ENCODE measurements around the gene STOML3.

STOML3 gene

DNA sequence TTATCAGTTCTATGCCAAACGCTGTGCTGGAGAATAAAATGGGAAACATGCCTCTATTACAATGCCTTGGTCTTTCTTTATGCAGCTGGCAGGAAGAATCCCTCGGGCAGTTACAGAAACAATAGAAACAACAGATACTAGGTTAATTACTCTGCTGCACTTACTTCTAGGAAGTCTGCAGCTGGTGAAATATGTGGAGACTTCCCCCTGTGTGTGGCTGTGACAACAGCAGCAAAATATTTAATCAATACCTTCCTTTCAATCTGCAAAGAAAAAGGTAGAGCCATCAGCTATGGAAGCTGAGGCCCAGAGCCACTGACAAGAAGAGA is 9.9 kb downstream of the STOML3 start:
- Histone ChIP-seq H3K4me1 (ENCODE audit: insufficient read depth, low read length) (peaks cover 14% of the 10 kb centered on the region; the same call in 1 of the 2 replicates), H3K27ac (ENCODE audit: low read length) (no peak overlapping the region), H3K27me3 (ENCODE audit: insufficient read depth, low read length) (no peaks in the 10 kb centered on the region), H3K4me3 (ENCODE audit: low read length) (no peak overlapping the region), H3K9ac (ENCODE audit: low read depth, low read length) (no peak overlapping the region), H3K9me3 (ENCODE audit: insufficient read depth, low read depth, low read length) (no peaks in the 10 kb centered on the region), H3K36me3 (ENCODE audit: insufficient read depth, low read depth, low read length) (no peaks in the 10 kb centered on the region)

DNA sequence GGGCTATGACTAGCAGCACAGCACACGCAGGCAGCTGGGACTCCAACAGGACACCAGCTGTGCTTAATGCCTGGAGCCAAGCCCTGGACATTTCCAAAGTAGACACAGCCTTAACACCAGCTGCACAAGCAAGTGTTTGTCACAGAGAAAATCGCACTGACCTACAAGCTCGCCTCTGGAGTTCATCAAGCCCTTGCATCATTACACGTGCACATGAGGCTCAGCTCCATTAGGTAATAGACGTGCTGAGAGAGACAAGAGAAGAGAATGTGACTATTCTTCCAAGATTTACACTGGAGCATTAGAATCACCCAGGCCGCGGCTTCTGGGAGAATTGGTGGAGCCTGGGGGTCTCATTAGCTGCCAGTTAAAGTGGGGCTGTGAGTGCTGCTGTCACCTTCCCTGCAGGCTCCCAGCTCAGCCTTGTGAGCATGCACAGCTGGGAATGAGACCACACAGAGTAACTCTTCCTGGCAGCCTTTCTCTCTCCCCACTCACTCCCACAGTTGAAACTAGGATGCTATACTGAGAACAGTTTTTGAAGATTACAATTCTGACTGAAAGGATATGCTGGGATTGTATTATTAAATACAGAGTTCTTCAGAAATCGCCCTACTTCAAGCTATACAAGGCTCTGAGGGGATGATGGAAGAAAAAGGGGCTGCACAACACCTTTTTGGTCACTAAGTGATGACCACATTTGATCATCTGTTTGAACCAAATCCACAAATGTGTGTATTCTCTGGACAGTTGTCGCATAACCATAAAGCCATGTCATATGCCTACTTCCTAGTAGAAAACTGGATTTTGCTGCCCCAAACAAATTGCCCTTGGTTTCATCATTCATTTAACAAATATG is 10.5 kb downstream of the STOML3 start:
- Histone ChIP-seq H3K4me1 (ENCODE audit: insufficient read depth, low read length) (peaks cover 14% of the 10 kb centered on the region; the same call in 1 of the 2 replicates), H3K9me3 (ENCODE audit: insufficient read depth, low read depth, low read length) (no peaks in the 10 kb centered on the region), H3K27ac (ENCODE audit: low read length) (no peak overlapping the region), H3K4me3 (ENCODE audit: low read length) (no peak overlapping the region), H3K36me3 (ENCODE audit: insufficient read depth, low read depth, low read length) (no peaks in the 10 kb centered on the region), H3K27me3 (ENCODE audit: insufficient read depth, low read length) (no peaks in the 10 kb centered on the region), H3K9ac (ENCODE audit: low read depth, low read length) (no peak overlapping the region)

DNA sequence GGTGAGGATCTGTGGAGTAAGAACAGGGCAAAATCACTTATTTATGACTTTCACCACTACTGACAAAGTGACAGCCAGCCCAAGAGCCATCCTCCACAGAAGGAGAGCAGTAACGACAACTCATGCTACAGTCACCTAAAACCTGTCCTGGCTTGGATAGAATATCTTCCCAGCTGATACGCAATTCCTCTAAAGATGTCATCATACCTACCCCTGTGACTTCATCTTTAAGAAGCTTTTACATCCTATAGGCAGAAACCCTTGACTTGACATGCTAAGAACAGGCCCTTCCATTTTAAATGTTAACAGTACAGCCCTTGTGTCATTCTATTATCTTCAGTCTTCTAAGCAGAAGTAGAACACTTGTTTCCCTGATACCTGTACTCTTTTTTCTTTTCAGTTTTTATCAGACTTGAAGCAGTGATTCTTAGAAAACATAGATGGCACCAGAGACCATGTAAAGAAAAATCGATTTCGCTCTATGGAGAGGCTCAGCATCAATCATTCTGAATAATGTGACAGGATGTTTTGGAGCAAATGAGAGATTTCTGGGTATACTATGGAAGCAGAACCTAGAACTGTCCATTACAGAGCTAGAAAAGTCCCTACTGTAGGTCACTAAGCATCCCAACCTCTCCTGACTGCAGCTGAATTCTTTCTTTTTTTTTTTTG is 20.1 kb downstream of the STOML3 start:
- H3K27ac ChIP-seq (ENCODE audit: low read length) = no peak overlapping the region
- no peaks in the 10 kb centered on the region for H3K27me3 ChIP-seq (ENCODE audit: insufficient read depth, low read length)
- no peak overlapping the region for H3K9ac ChIP-seq (ENCODE audit: low read depth, low read length)
- H3K4me1 ChIP-seq (ENCODE audit: insufficient read depth, low read length) = peaks cover 16% of the 10 kb centered on the region
- H3K36me3 ChIP-seq (ENCODE audit: insufficient read depth, low read depth, low read length) = no peaks in the 10 kb centered on the region
- no peak overlapping the region for H3K4me3 ChIP-seq (ENCODE audit: low read length)
- H3K9me3 ChIP-seq (ENCODE audit: insufficient read depth, low read depth, low read length) = no peaks in the 10 kb centered on the region

DNA sequence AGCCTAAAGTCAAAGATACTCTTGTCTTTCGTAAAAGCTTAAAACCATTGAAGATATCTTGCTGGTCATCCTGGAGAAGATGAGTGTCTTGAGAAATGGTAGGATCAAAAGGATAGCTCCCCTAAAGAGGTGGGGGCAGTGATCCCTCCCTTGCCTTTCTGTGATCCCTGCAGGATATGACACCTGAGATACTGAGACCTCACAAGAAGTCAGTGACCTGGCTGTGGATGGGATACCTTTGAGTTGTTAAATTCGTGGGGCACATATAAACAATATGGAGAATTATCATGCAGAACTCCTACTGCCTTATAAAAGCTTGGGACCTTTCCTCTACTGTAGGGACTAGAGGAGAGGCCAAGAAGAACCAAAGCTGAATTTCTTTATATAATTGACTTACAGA is 21.4 kb downstream of the STOML3 start:
- H3K27me3 ChIP-seq (ENCODE audit: insufficient read depth, low read length) = no peaks in the 10 kb centered on the region
- H3K36me3 ChIP-seq (ENCODE audit: insufficient read depth, low read depth, low read length) = no peaks in the 10 kb centered on the region
- no peak overlapping the region for H3K9ac ChIP-seq (ENCODE audit: low read depth, low read length)

DNA sequence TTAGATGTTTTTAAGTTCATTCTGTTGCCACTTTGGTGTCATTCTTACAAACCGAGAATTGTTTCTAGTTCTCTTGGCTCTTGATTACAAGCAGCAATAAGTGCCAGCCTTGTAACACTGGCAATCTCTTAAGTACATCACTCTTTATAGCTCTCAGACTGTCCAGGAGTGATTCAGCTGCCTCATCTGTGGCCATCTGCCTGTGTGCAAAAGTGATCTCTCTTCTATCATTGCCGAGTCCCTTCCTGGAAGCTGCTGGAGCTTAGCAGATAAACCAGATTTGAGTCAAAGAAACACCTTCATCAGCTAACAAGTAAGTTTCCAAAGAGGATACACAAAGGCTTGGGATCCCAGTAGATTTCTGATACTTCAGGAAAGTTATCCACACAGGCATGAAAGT is 23.2 kb downstream of the STOML3 start:
- Histone ChIP-seq H3K27ac (ENCODE audit: low read length) (no peak overlapping the region), H3K4me3 (ENCODE audit: low read length) (no peak overlapping the region), H3K9me3 (ENCODE audit: insufficient read depth, low read depth, low read length) (no peaks in the 10 kb centered on the region), H3K4me1 (ENCODE audit: insufficient read depth, low read length) (peaks cover 16% of the 10 kb centered on the region), H3K9ac (ENCODE audit: low read depth, low read length) (no peak overlapping the region), H3K27me3 (ENCODE audit: insufficient read depth, low read length) (no peaks in the 10 kb centered on the region), H3K36me3 (ENCODE audit: insufficient read depth, low read depth, low read length) (no peaks in the 10 kb centered on the region)

More for the DNA sequence above, 21.4 kb downstream of the STOML3 start:
- Histone ChIP-seq H3K27ac (ENCODE audit: low read length) (no peak overlapping the region), H3K4me1 (ENCODE audit: insufficient read depth, low read length) (peaks cover 16% of the 10 kb centered on the region), H3K9me3 (ENCODE audit: insufficient read depth, low read depth, low read length) (no peaks in the 10 kb centered on the region), H3K4me3 (ENCODE audit: low read length) (peak overlapping the region; percentile 28; the same call in 1 of the 2 replicates)

- H3K27ac ChIP-seq (ENCODE audit: low read length) = no peak overlapping the region
- no peaks in the 10 kb centered on the region for H3K27me3 ChIP-seq (ENCODE audit: insufficient read depth, low read length)
- no peak overlapping the region for H3K4me3 ChIP-seq (ENCODE audit: low read length)
- H3K9ac ChIP-seq (ENCODE audit: low read depth, low read length) = no peak overlapping the region
- H3K36me3 ChIP-seq (ENCODE audit: insufficient read depth, low read depth, low read length) = no peaks in the 10 kb centered on the region
- H3K9me3 ChIP-seq (ENCODE audit: insufficient read depth, low read depth, low read length) = peaks cover 16% of the 10 kb centered on the region
- H3K4me1 ChIP-seq (ENCODE audit: insufficient read depth, low read length) = peaks cover 16% of the 10 kb centered on the region
Measured at GRCh38 chr13:38965281-38965680, 25.4 kb downstream of the STOML3 start.

- Histone ChIP-seq H3K4me3 (ENCODE audit: low read length) (no peak overlapping the region), H3K9me3 (ENCODE audit: insufficient read depth, low read depth, low read length) (peaks cover 24% of the 10 kb centered on the region)
Measured at GRCh38 chr13:38960175-38960574, 30.5 kb downstream of the STOML3 start.

GRCh38 chr13:38957794-38958592 is 32.6 kb downstream of the STOML3 start:
- peaks cover 24% of the 10 kb centered on the region for H3K9me3 ChIP-seq (ENCODE audit: insufficient read depth, low read depth, low read length)
- no peak overlapping the region for H3K27ac ChIP-seq (ENCODE audit: low read length)
- H3K9ac ChIP-seq (ENCODE audit: low read depth, low read length) = no peak overlapping the region
- no peaks in the 10 kb centered on the region for H3K36me3 ChIP-seq (ENCODE audit: insufficient read depth, low read depth, low read length)
- no peaks in the 10 kb centered on the region for H3K4me1 ChIP-seq (ENCODE audit: insufficient read depth, low read length)
- H3K4me3 ChIP-seq (ENCODE audit: low read length) = no peak overlapping the region
- no peaks in the 10 kb centered on the region for H3K27me3 ChIP-seq (ENCODE audit: insufficient read depth, low read length)

More at GRCh38 chr13:38960175-38960574, 30.5 kb downstream of the STOML3 start:
- Histone ChIP-seq H3K9ac (ENCODE audit: low read depth, low read length) (no peak overlapping the region), H3K4me1 (ENCODE audit: insufficient read depth, low read length) (no peaks in the 10 kb centered on the region), H3K27me3 (ENCODE audit: insufficient read depth, low read length) (no peaks in the 10 kb centered on the region), H3K36me3 (ENCODE audit: insufficient read depth, low read depth, low read length) (no peaks in the 10 kb centered on the region), H3K27ac (ENCODE audit: low read length) (no peak overlapping the region)

DNA sequence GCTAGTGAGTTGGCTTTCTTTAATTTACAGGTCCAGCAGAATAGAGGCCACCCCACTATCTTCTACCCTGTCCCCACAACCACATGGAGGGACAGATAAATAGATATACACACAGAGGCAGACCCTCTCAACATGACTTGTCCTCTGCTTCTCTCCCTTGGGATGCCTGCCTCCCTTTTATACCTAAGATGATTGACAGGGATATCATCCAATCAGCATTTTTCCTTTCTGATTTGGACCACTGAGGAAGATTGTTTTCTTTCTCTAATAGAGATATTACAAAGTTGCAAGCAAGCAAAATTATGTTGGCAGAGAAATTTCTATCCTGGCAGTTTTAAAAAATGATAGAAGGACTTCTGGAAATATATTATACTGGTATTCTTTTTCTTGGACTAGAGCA is 35.8 kb downstream of the STOML3 start:
- H3K4me1 ChIP-seq (ENCODE audit: insufficient read depth, low read length) = no peaks in the 10 kb centered on the region
- H3K27ac ChIP-seq (ENCODE audit: low read length) = no peak overlapping the region
- H3K9ac ChIP-seq (ENCODE audit: low read depth, low read length) = no peak overlapping the region
- H3K27me3 ChIP-seq (ENCODE audit: insufficient read depth, low read length) = no peaks in the 10 kb centered on the region
- H3K4me3 ChIP-seq (ENCODE audit: low read length) = no peak overlapping the region
- H3K9me3 ChIP-seq (ENCODE audit: insufficient read depth, low read depth, low read length) = peaks cover 4% of the 10 kb centered on the region; the same call in 1 of the 2 replicates
- no peaks in the 10 kb centered on the region for H3K36me3 ChIP-seq (ENCODE audit: insufficient read depth, low read depth, low read length)

- Histone ChIP-seq H3K27me3 (ENCODE audit: insufficient read depth, low read length) (no peaks in the 10 kb centered on the region), H3K4me3 (ENCODE audit: low read length) (no peak overlapping the region), H3K27ac (ENCODE audit: low read length) (no peak overlapping the region), H3K36me3 (ENCODE audit: insufficient read depth, low read depth, low read length) (no peaks in the 10 kb centered on the region), H3K4me1 (ENCODE audit: insufficient read depth, low read length) (no peaks in the 10 kb centered on the region), H3K9ac (ENCODE audit: low read depth, low read length) (no peak overlapping the region), H3K9me3 (ENCODE audit: insufficient read depth, low read depth, low read length) (no peaks in the 10 kb centered on the region)
Measured at GRCh38 chr13:38954291-38954690, 36.3 kb downstream of the STOML3 start.

DNA sequence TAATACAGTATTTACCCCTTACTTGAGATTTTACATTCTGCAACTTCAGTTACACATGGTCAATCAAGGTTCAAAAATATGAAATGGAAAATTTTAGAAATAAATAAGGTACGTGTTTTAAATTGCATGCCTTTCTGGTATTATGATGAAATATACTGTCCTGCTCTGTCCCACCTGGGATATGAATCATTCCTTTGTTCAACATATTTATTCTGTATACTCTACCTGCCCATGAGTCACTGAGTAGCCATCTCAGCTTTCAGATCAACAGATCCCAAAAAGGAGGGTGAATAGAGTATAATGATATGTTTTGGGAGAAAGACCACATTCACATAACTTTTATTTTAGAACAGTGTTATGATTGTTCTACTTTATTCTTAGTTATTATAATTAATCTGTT is 37.8 kb downstream of the STOML3 start:
- Histone ChIP-seq H3K27me3 (ENCODE audit: insufficient read depth, low read length) (no peaks in the 10 kb centered on the region), H3K9me3 (ENCODE audit: insufficient read depth, low read depth, low read length) (no peaks in the 10 kb centered on the region), H3K4me3 (ENCODE audit: low read length) (no peak overlapping the region), H3K4me1 (ENCODE audit: insufficient read depth, low read length) (no peaks in the 10 kb centered on the region), H3K36me3 (ENCODE audit: insufficient read depth, low read depth, low read length) (no peaks in the 10 kb centered on the region), H3K27ac (ENCODE audit: low read length) (no peak overlapping the region), H3K9ac (ENCODE audit: low read depth, low read length) (no peak overlapping the region)

All from iPS-20b (cell line).